ENCODE results near the gene TBCD. TPM values are rescaled to one million over a fixed set of nuclear protein-coding genes. Genes with fewer than 3 reads are reported as not detected.

Gene TBCD
- total RNA-seq, 1 experiment from 2014 or later = 173 TPM

DNA sequence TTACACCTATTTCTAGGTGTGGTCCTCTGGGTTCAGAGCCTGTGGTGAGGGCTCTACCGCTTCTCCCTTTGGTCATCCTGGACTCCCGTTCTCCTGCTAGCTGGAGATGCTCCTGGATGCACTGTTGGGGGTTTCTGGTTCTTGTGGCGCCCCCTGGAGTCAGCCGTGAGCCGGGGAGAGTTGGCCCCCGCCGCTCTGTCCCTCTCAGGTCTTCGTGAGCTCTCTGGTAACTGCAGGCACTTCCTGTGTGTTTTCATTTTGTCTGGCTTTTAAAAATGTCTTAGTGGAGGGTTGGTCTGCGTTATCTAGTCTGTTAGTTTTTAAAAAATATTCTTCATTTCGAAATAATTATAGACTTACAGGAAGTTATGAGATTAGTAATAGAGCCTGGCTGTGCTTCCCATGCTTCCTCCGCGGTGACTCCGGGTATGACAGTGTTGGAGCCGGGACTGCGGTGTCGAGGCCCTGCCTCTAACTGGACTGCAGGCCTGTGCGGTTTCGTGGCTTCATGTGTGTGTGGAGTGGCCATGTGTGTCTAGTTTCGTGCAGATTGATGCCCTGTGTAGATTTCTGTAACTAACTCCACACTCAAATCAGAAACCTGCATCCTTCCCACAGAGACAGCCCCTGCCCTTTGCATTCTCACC, 166.0 kb downstream of the TBCD start (continued):
- TF ChIP-seq, protein P1, sequence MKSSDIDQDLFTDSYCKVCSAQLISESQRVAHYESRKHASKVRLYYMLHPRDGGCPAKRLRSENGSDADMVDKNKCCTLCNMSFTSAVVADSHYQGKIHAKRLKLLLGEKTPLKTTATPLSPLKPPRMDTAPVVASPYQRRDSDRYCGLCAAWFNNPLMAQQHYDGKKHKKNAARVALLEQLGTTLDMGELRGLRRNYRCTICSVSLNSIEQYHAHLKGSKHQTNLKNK (CRISPR knock-in tag; IDR thresholded peaks at IDR 0.05) = no peak
- TF ChIP-seq, protein P2, sequence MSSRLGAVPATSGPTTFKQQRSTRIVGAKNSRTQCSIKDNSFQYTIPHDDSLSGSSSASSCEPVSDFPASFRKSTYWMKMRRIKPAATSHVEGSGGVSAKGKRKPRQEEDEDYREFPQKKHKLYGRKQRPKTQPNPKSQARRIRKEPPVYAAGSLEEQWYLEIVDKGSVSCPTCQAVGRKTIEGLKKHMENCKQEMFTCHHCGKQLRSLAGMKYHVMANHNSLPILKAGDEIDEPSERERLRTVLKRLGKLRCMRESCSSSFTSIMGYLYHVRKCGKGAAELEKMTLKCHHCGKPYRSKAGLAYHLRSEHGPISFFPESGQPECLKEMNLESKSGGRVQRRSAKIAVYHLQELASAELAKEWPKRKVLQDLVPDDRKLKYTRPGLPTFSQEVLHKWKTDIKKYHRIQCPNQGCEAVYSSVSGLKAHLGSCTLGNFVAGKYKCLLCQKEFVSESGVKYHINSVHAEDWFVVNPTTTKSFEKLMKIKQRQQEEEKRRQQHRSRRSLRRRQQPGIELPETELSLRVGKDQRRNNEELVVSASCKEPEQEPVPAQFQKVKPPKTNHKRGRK (CRISPR knock-in tag; IDR thresholded peaks at IDR 0.05; ENCODE audit: borderline replicate concordance) = no peak
- TF ChIP-seq TEAD1 (CRISPR knock-in tag; IDR thresholded peaks at IDR 0.05) (no peak), JUN (CRISPR knock-in tag; IDR thresholded peaks at IDR 0.05) (no peak), ERG (CRISPR knock-in tag; IDR thresholded peaks at IDR 0.05) (no peak), ARID4B (CRISPR knock-in tag; IDR thresholded peaks at IDR 0.05; ENCODE audit: borderline replicate concordance) (no peak), ZNF423 (CRISPR knock-in tag; IDR thresholded peaks at IDR 0.05) (no peak)
- TF ChIP-seq, protein P3, sequence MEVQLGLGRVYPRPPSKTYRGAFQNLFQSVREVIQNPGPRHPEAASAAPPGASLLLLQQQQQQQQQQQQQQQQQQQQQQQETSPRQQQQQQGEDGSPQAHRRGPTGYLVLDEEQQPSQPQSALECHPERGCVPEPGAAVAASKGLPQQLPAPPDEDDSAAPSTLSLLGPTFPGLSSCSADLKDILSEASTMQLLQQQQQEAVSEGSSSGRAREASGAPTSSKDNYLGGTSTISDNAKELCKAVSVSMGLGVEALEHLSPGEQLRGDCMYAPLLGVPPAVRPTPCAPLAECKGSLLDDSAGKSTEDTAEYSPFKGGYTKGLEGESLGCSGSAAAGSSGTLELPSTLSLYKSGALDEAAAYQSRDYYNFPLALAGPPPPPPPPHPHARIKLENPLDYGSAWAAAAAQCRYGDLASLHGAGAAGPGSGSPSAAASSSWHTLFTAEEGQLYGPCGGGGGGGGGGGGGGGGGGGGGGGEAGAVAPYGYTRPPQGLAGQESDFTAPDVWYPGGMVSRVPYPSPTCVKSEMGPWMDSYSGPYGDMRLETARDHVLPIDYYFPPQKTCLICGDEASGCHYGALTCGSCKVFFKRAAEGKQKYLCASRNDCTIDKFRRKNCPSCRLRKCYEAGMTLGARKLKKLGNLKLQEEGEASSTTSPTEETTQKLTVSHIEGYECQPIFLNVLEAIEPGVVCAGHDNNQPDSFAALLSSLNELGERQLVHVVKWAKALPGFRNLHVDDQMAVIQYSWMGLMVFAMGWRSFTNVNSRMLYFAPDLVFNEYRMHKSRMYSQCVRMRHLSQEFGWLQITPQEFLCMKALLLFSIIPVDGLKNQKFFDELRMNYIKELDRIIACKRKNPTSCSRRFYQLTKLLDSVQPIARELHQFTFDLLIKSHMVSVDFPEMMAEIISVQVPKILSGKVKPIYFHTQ (CRISPR knock-in tag; IDR thresholded peaks at IDR 0.05) = no peak

DNA sequence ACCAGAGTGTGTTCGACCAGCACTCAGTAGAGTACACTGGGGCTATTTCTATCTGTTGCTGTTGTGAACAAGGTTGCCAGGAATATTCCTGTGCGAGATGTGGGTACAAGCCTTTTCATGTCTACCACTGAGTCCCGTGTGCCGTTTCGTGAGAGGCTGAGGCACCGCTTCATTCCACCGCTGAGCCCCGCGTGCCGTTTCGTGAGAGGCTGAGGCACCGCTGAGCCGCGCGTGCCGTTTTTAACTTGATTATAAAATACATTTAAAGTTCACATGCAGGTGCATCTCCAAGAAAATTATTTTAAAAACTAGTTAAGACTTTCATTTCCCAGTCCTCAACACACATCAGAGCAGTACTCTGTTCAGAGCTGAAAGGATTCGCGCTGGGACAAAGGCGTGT, 166.6 kb downstream of the TBCD start:
- Mint-ChIP-seq H3K9me3 (no peaks in the 10 kb centered on the region), H3K4me1 (0 out of 2 replicates have a peak, but pooled peaks cover 3% of the 10 kb centered on the region), H3K4me3 (no peak overlapping the region), H3K27ac (peak overlapping the region; percentile 60; the same call in 1 of the 2 replicates), H3K27me3 (ENCODE audit: low read depth) (no peaks in the 10 kb centered on the region), H3K36me3 (peaks cover 24% of the 10 kb centered on the region)
- CTCF ChIA-PET = interaction anchor here (0.7 to 1.5 kb wide), 3 partner anchors 42 to 137 kb away, joined by 3 to 16 read pairs (median 14); no protein-coding TSS in a partner anchor
- DNase-seq (ENCODE audit: low spot score) = no peak
- no peak for ATAC-seq
- POLR2A ChIA-PET = no interaction called here
- TF ChIP-seq NR2C2 (CRISPR knock-in tag; IDR thresholded peaks at IDR 0.05) = no peak
- no peak for TF ChIP-seq SOX15 (CRISPR knock-in tag; IDR thresholded peaks at IDR 0.05)
- TF ChIP-seq, protein P4, sequence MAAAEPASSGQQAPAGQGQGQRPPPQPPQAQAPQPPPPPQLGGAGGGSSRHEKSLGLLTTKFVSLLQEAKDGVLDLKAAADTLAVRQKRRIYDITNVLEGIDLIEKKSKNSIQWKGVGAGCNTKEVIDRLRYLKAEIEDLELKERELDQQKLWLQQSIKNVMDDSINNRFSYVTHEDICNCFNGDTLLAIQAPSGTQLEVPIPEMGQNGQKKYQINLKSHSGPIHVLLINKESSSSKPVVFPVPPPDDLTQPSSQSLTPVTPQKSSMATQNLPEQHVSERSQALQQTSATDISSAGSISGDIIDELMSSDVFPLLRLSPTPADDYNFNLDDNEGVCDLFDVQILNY (CRISPR knock-in tag; IDR thresholded peaks at IDR 0.05) = no peak
- TF ChIP-seq ERG (CRISPR knock-in tag; IDR thresholded peaks at IDR 0.05) = no peak
- TF ChIP-seq, protein P5, sequence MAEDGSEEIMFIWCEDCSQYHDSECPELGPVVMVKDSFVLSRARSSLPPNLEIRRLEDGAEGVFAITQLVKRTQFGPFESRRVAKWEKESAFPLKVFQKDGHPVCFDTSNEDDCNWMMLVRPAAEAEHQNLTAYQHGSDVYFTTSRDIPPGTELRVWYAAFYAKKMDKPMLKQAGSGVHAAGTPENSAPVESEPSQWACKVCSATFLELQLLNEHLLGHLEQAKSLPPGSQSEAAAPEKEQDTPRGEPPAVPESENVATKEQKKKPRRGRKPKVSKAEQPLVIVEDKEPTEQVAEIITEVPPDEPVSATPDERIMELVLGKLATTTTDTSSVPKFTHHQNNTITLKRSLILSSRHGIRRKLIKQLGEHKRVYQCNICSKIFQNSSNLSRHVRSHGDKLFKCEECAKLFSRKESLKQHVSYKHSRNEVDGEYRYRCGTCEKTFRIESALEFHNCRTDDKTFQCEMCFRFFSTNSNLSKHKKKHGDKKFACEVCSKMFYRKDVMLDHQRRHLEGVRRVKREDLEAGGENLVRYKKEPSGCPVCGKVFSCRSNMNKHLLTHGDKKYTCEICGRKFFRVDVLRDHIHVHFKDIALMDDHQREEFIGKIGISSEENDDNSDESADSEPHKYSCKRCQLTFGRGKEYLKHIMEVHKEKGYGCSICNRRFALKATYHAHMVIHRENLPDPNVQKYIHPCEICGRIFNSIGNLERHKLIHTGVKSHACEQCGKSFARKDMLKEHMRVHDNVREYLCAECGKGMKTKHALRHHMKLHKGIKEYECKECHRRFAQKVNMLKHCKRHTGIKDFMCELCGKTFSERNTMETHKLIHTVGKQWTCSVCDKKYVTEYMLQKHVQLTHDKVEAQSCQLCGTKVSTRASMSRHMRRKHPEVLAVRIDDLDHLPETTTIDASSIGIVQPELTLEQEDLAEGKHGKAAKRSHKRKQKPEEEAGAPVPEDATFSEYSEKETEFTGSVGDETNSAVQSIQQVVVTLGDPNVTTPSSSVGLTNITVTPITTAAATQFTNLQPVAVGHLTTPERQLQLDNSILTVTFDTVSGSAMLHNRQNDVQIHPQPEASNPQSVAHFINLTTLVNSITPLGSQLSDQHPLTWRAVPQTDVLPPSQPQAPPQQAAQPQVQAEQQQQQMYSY (CRISPR knock-in tag; IDR thresholded peaks at IDR 0.05) = no peak
